SJSA1 (cell line): Measurements from ENCODE around the gene SOCS2. TPM values are rescaled to one million over a fixed set of nuclear protein-coding genes. Genes with fewer than 3 reads are reported as not detected.

ENCODE experiments used
- DNase-seq, 2 experiments: peaks; one replicate each; pipeline ENCODE4 v3.0.0-alpha.2; 2015 to 2020; ENCODE audit warnings: low spot score in 2 of 2, low read depth in 1 of 2
- H3K27ac ChIP-seq: fragments of 250-450 bp; sonication (Bioruptor Pico); 2 replicates; pipeline ENCODE4 v1.5.1; 2020; ENCODE audit warnings: mild to moderate bottlenecking, moderate library complexity
- H3K27me3 ChIP-seq: fragments of 250-450 bp; sonication (Bioruptor Pico); replicated peaks from 2 replicates; pipeline ENCODE4 v1.5.1; 2020; ENCODE audit warnings: mild to moderate bottlenecking, moderate library complexity
- H3K36me3 ChIP-seq: fragments of 250-450 bp; sonication (Bioruptor Pico); 2 replicates; pipeline ENCODE4 v1.5.1; 2020; ENCODE audit warnings: mild to moderate bottlenecking
- H3K4me1 ChIP-seq: fragments of 250-450 bp; sonication (Bioruptor Pico); replicated peaks from 2 replicates; pipeline ENCODE4 v1.6.1; 2021; ENCODE audit warnings: mild to moderate bottlenecking
- H3K4me3 ChIP-seq: fragments of 250-450 bp; sonication (Bioruptor Pico); 2 replicates; pipeline ENCODE4 v1.5.1; 2020; ENCODE audit warnings: mild to moderate bottlenecking
- H3K9me3 ChIP-seq: fragments of 250-450 bp; sonication (Bioruptor Pico); replicated peaks from 2 replicates; pipeline ENCODE4 v1.5.1; 2020; ENCODE audit warnings: mild to moderate bottlenecking
- total RNA-seq: library from RNA; depleted of rRNA; stranded (reverse); fragments of >200 nt; shearing (Covaris generic); gene quantifications from 2 replicates; pipeline ENCODE4 v1.2.3, GENCODE V29; 2014

The SOCS2 gene
- total RNA-seq, 1 experiment from 2014 or later = 19.2 TPM

DNA sequence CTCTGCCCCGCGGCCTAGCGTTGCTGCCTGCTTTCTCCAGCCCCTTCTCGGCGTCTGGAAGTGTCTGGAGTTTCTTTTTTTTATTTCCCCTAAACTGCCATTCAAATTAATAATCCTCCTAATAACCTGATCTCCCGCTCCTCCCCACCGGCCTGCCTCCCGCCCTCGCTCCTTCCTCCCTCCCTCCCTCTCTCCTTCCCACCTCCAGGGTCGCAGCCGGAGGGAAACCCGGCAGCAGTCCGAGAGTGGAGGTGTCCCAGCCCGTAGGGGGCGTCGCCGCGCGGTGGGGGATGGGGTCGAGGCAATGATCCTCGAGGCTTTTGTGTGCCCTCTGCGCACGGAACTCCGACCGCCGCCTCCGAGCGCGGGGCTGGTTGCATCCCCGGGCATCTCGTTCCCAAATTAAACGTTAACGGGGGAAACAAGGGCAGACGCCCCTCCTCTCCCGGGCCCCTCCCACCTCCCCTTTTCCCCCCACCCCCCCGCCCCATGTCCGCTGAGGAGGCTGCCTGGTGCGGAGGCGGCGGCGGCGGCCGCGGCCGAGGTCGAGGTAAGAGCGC, 1.0 kb upstream of the SOCS2 start:
- H3K36me3 ChIP-seq = peaks cover 21% of the 10 kb centered on the region
- peak; percentile 78 to 85 for DNase-seq
- H3K9me3 ChIP-seq = no peaks in the 10 kb centered on the region
- peak overlapping the region; percentile 54 for H3K27ac ChIP-seq
- H3K4me3 ChIP-seq = peak overlapping the region; percentile 73
- H3K4me1 ChIP-seq = peaks cover 19% of the 10 kb centered on the region
- H3K27me3 ChIP-seq = no peaks in the 10 kb centered on the region

DNA sequence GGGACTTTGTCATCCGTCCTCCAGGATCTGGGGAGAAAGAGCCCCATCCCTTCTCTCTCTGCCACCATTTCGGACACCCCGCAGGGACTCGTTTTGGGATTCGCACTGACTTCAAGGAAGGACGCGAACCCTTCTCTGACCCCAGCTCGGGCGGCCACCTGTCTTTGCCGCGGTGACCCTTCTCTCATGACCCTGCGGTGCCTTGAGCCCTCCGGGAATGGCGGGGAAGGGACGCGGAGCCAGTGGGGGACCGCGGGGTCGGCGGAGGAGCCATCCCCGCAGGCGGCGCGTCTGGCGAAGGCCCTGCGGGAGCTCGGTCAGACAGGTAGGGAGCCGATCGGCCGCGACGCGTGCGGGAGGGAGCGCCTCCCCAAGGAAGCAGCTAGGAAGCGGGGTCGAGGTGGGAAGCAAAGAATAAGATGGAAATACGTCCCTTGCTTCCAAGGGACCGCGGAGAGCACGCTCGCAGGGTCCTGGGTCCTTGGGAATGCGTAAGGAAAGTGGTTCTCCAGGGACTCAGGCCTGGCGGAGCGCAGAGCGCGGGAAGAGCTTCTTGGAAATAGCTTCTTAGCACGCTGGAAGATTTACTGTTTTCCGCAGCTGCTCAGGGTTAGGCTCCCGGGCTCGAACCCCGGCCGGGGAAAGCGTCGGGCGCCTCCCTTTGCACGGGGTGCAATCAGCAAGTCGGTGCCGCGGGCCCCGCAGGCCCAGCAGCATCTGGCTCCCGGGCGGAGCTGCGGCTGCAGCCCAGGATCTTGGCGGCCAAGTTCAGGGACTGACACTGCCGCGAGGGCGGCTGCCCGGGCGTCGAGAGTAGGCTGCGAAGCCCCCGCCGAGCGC, 457 bp downstream of the SOCS2 start:
- Histone ChIP-seq H3K27me3 (no peaks in the 10 kb centered on the region), H3K27ac (no peak overlapping the region), H3K36me3 (peaks cover 21% of the 10 kb centered on the region), H3K4me1 (peaks cover 19% of the 10 kb centered on the region), H3K9me3 (no peaks in the 10 kb centered on the region), H3K4me3 (peak overlapping the region; percentile 73)
- no peak for DNase-seq

- Histone ChIP-seq H3K4me1 (peaks cover 19% of the 10 kb centered on the region), H3K27ac (no peak overlapping the region), H3K27me3 (no peaks in the 10 kb centered on the region), H3K4me3 (peak overlapping the region; percentile 73), H3K36me3 (peaks cover 21% of the 10 kb centered on the region), H3K9me3 (no peaks in the 10 kb centered on the region)
- DNase-seq = peak in 1 of 2 experiments; percentile 31
Measured at GRCh38 chr12:93573552-93574223, 1.2 kb downstream of the SOCS2 start.

DNA sequence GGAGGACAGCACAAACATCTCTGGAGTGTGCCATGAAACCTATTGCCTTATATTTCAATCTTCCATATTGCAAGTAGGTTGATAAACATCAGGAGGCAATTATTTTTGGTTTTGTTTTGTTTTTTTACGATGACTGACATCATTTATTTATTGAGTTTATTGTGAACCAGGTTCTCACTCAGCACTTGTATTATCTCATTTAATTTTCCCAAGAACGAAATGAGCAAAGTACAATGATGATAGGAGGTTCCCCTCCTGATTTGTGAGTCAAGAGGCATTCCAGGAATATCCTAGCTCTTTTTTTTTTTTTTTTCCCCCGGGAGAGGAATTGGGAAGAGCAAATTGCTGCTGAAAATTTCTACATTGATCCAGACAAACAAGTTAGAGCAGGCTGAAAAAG, 4.7 kb downstream of the SOCS2 start:
- Histone ChIP-seq H3K27me3 (no peaks in the 10 kb centered on the region), H3K9me3 (no peaks in the 10 kb centered on the region), H3K4me1 (peaks cover 25% of the 10 kb centered on the region), H3K36me3 (peaks cover 21% of the 10 kb centered on the region), H3K27ac (no peak overlapping the region), H3K4me3 (no peak overlapping the region)
- DNase-seq = no peak

- no peak for DNase-seq
- H3K27me3 ChIP-seq = no peaks in the 10 kb centered on the region
- peaks cover 15% of the 10 kb centered on the region for H3K4me1 ChIP-seq
- no peaks in the 10 kb centered on the region for H3K9me3 ChIP-seq
- H3K4me3 ChIP-seq = no peak overlapping the region
- H3K27ac ChIP-seq = no peak overlapping the region
- H3K36me3 ChIP-seq = peaks cover 16% of the 10 kb centered on the region
Measured at GRCh38 chr12:93578221-93578620, 5.7 kb downstream of the SOCS2 start.

GRCh38 chr12:93580682-93581081, 8.2 kb downstream of the SOCS2 start:
- DNase-seq = no peak
- no peaks in the 10 kb centered on the region for H3K27me3 ChIP-seq
- no peaks in the 10 kb centered on the region for H3K9me3 ChIP-seq
- no peak overlapping the region for H3K4me3 ChIP-seq
- H3K4me1 ChIP-seq = peaks cover 9% of the 10 kb centered on the region
- H3K27ac ChIP-seq = no peak overlapping the region
- peaks cover 6% of the 10 kb centered on the region for H3K36me3 ChIP-seq

- H3K4me3 ChIP-seq = no peak overlapping the region
- H3K27me3 ChIP-seq = no peaks in the 10 kb centered on the region
- peaks cover 9% of the 10 kb centered on the region for H3K4me1 ChIP-seq
- no peak for DNase-seq
- no peak overlapping the region for H3K27ac ChIP-seq
- no peaks in the 10 kb centered on the region; the same call in 1 of the 2 replicates for H3K36me3 ChIP-seq
- no peaks in the 10 kb centered on the region for H3K9me3 ChIP-seq
Measured at GRCh38 chr12:93581370-93581769, 8.9 kb downstream of the SOCS2 start.

GRCh38 chr12:93582351-93582750, 9.9 kb downstream of the SOCS2 start:
- H3K27ac ChIP-seq = no peak overlapping the region
- peaks cover 9% of the 10 kb centered on the region for H3K4me1 ChIP-seq
- H3K9me3 ChIP-seq = no peaks in the 10 kb centered on the region
- no peaks in the 10 kb centered on the region for H3K27me3 ChIP-seq
- no peak for DNase-seq
- H3K4me3 ChIP-seq = no peak overlapping the region
- H3K36me3 ChIP-seq = no peaks in the 10 kb centered on the region

DNA sequence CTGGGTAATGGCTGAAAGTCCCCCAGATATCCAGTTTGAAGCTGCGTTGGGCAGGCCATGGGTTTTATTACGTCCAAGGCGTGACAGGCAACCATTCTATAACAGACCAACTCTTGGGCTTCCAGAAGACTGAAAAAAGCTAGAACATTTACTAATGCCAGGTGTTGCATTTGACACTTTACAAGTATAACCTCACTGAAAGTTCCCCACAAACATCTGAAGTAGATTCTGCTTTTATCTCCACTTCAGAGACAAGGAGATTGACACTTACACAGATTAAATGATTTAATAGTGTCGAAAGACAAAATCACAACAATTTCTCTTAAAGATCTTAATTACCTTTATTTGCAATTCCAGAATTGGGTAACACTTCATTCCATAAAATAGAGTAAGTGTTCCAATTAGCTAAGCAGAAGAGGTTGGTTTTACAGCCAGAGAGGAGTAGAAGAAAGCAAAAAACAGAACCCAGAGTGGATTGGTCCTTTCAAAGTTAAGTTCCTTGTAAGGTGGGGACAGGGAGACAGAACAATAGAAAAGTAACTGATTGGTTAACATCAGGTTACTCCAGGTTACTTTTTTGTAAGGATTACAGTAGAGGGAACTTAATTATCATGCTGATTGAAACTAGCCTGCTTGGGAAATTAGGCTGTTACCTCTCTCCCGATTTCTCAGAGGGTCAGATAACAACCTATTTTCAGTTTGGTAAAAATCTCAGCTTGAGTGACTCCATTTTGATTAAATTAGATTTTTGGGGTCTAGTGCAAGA, 11.3 kb downstream of the SOCS2 start:
- DNase-seq = no peak
- Histone ChIP-seq H3K27me3 (no peaks in the 10 kb centered on the region), H3K27ac (no peak overlapping the region), H3K4me1 (peaks cover 9% of the 10 kb centered on the region), H3K36me3 (no peaks in the 10 kb centered on the region), H3K9me3 (no peaks in the 10 kb centered on the region), H3K4me3 (no peak overlapping the region)

- no peak overlapping the region for H3K4me3 ChIP-seq
Measured at GRCh38 chr12:93585247-93585646, 12.8 kb downstream of the SOCS2 start.

GRCh38 chr12:93587611-93588010, 15.1 kb downstream of the SOCS2 start:
- no peak overlapping the region for H3K4me3 ChIP-seq
- no peak for DNase-seq
- H3K36me3 ChIP-seq = no peaks in the 10 kb centered on the region
- H3K27ac ChIP-seq = no peak overlapping the region
- H3K27me3 ChIP-seq = no peaks in the 10 kb centered on the region
- H3K4me1 ChIP-seq = peaks cover 14% of the 10 kb centered on the region
- no peaks in the 10 kb centered on the region for H3K9me3 ChIP-seq

More at GRCh38 chr12:93585247-93585646, 12.8 kb downstream of the SOCS2 start:
- no peaks in the 10 kb centered on the region for H3K27me3 ChIP-seq
- peaks cover 11% of the 10 kb centered on the region for H3K4me1 ChIP-seq
- no peak for DNase-seq
- H3K36me3 ChIP-seq = no peaks in the 10 kb centered on the region
- no peak overlapping the region for H3K27ac ChIP-seq
- no peaks in the 10 kb centered on the region for H3K9me3 ChIP-seq

DNA sequence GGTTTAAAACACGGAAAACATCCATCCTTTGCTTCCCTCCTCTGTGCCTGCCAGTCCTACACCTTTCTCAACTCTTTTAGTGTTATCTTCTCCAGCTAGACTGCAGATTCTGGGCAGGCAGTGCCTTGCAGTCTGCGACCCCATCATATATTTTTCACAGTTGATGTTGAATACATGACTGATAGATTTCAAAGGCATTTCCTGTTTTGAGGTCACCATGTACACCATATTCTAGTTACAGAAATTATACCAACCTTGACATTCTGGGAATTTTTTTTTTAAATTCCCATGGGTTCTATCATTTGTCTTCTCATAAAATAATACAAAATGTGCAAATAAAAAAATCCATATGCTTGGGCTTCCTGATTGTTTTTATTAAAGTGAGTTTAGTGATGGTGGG, 16.6 kb downstream of the SOCS2 start:
- Histone ChIP-seq H3K27ac (no peak overlapping the region), H3K4me1 (peaks cover 14% of the 10 kb centered on the region), H3K9me3 (no peaks in the 10 kb centered on the region), H3K36me3 (no peaks in the 10 kb centered on the region), H3K27me3 (no peaks in the 10 kb centered on the region), H3K4me3 (no peak overlapping the region)
- no peak for DNase-seq

DNA sequence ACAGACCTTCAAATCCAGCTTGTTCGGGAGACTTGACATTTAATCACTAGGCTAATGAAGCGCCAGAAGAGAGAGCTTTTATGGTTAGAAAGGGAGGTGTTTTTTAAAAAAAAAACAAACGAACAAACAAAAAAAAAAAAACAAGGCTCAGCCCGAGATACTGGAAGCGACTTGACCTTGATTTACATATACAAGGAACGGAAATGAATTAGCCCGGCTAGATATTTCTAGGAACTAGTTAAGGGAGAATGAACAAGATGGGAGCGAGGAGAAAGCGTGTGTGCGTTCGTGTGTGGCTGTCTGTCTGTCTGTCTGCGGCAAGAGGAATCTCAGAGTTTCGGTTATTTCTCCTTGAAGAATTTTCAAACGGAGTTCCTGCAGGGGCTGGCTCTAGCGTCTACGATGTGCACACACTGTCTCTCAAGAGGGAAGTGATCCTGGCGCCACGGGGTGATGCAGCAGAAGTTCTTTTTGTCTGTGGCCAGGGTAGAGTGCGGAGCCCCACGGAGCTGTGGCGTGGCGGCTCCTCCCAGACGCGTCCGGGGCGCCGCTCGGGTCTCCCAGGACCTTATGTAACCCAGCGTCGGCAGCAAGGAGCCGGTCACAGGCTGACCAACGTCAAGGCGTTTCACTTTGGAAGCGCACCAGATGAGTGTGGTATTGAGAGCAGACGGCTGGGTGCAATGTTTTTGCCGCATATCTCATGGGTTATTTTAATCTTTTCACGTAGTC, 18.8 kb downstream of the SOCS2 start:
- H3K27ac ChIP-seq = peak overlapping the region; percentile 84
- H3K4me1 ChIP-seq = peaks cover 14% of the 10 kb centered on the region
- H3K36me3 ChIP-seq = no peaks in the 10 kb centered on the region
- H3K9me3 ChIP-seq = no peaks in the 10 kb centered on the region
- DNase-seq = peak; percentile 70 to 71
- H3K27me3 ChIP-seq = no peaks in the 10 kb centered on the region
- H3K4me3 ChIP-seq = peak overlapping the region; percentile 42
